GM18861 (cell line): Measurements from ENCODE around the gene ANKZF1.
"Not testable (repeated sequence)": the region's sequence is repeated elsewhere in the genome, so short reads cannot be mapped to it uniquely, and the experiment has no call there.

Experiments used
- ATAC-seq: cut with Tn5 transposase; IDR thresholded peaks from one replicate; pipeline ENCODE4 v1.9.1; 2021; ENCODE audit not compliant: unreplicated experiment

The ANKZF1 gene

GRCh38 chr2:219253753-219254589 lies 24.4 kb downstream of the ANKZF1 start, which contains the start of gene TUBA4A:
TUBA4A (minus strand) TSS chr2:219253918; CDS start chr2:219253858, 60 bp downstream.
- ATAC-seq: peak; percentile 30

DNA sequence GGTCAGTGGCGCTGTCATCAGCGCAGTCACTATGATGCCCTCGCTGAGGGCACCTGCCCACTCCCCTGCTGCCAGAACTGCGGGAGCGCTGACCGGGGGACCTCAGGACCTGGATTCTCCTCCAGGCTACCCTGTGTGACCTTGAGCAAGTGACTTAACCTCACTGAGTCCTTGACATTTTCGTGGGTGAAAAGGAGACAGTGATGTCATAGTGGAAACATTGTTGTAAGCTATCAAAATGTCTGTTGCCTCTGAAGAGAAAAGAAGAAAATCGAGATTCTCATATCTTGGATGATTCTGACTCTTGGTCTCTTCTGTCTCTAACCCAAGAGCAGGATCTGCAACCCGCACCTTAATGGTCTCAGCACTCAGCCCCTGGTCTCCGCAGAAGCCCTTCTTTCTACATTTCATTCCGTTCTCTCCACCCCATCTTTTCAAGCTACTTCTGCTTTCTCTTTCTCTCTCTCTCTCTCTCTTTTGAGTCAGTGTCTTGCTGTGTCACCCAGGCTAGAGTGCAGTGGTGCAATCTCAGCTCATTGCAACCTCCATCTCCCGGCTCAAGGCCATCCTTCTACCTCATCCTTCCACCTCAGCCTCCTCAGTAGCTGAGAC lies 25.1 kb downstream of the ANKZF1 start:
- peak; percentile 15 for ATAC-seq

GRCh38 chr2:219258942-219259341 lies 29.3 kb downstream of the ANKZF1 start:
- ATAC-seq: not testable (repeated sequence)

GRCh38 chr2:219261024-219261855 lies 31.6 kb downstream of the ANKZF1 start:
- no peak for ATAC-seq

DNA sequence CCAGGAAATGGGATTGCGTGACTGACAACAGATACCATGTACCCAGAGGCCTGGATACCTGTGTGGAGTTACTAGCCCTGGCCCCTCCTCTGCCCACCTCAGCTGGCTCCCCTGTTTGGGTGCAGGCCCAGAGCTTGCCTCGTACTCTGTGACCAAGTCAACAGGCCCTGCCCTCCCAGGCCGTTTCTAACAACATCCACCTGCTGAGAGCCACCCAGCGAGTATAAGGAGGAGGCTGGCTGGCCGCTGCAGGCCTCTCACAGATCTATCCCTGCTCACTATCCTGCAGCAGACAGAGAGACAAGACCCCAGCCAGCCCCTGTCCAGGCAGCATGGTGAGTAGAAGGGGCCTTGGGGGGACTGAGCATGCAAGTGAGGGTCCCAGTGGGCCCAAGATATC lies 36.6 kb downstream of the ANKZF1 start:
- ATAC-seq: no peak

DNA sequence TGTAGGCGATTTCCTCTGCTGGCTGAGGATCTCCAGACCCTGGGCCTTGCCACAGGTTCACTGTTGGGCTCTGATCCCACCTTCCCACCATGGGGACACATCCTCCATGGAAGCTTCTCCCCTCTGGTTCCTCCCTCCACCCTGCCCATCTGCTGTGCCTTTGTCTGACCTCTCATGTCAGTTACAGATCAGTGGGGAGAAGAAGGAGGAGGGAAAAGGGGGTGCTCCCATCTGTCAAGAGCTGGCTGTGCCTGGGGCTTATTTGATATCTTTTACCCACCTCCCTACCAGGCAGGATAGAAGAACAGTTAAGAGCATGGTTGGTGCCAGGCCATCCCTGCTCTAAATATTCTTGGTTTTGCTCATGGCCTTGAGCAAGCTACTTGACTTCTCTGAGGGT lies 37.3 kb downstream of the ANKZF1 start:
- no peak for ATAC-seq

DNA sequence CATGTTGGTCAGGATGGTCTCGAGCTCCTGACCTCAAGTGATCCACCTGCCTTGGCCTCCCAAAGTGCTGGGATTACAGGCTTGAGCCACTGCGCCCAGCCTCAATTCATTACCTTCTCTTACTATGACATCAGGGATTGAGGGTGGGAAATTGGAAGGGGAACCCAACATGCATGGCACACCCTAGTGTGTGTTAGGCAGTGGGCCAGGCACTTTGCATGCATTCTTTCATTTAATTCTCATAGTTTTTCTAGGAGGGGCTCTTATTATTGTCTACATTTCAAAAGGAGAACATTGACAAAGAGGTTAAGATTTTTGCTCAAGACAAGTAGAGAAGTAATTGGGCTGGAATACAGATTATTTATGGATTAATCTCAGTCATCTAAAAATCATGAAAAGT lies 38.7 kb downstream of the ANKZF1 start:
- ATAC-seq: no peak

GRCh38 chr2:219269362-219270054 lies 39.9 kb downstream of the ANKZF1 start:
- no peak for ATAC-seq

DNA sequence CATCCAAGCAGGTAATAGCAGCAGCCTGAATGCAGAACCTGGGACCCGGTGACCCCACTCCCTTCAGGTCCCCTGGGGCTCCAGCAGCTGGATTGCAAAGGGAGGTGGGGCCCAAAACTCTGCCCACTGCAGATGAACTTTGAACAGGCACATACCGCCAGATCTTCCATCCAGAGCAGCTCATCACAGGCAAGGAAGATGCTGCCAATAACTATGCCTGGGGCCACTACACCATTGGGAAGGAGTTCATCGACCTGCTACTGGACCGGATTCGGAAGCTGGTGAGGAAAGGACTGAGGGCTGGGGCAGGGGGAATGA lies 40.4 kb downstream of the ANKZF1 start:
- ATAC-seq: no peak

- ATAC-seq: no peak
Measured at GRCh38 chr2:219271021-219271420, 41.4 kb downstream of the ANKZF1 start.

DNA sequence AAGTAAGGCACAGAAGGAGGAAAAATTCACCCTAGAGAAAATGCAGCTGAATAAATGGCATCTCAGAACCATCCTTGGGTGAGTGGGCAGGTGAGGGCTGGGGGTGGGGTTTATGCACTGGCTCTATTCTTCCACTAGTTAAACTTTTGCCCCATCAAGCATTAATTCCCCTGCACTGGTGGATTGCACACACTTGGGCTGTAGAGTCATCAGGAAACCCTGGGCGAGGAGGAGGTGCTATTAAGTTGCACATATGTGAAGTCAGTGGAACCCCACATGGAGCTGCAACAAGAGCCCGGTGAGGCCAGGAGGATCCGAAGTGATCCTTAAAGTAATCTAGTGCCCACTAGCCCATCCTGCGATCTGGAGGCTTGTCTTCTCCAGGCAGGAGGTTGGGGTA lies 42.8 kb downstream of the ANKZF1 start:
- no peak for ATAC-seq

DNA sequence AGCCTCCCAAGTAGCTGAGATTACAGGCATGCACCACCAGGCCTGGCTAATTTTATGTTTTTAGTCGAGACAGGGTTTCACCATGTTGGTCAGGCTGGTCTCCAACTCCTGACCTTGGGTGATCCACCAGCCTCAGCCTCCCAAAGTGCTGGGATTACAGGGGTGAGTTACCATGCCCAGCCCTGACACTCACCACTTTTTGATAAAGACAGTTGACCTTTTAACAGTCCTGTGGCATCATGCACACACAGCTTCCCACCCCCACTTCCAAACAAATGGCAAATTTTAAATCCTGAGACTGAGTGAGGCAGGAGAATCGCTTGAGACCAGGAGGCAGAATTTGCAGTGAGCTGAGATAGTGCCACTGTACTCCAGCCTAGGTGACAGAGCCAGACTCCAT lies 43.4 kb downstream of the ANKZF1 start:
- no peak for ATAC-seq

DNA sequence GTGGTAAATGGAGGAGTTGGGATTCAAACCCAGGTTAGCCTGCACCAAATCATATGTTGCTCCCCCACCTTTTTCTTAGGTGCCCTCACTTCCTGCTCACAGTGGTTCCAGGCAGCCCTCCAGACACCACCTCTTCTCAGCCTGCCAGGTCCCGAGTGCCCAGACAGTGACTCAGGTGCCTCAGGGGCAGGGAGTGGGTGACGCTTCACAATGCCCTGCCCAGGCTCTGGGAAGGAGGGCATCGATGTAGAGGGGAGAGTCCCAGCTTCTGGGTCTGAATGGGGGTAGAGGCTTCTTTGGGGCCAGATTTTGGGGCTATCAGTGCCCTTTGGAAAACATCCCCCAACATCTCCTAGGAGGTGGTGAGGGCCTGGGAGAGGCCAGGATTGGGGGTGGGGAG lies 44.3 kb downstream of the ANKZF1 start:
- no peak for ATAC-seq

GRCh38 chr2:219274361-219274921 lies 44.8 kb downstream of the ANKZF1 start:
- ATAC-seq: no peak

GRCh38 chr2:219277703-219278654 lies 48.4 kb downstream of the ANKZF1 start:
- peak; percentile 23 for ATAC-seq

DNA sequence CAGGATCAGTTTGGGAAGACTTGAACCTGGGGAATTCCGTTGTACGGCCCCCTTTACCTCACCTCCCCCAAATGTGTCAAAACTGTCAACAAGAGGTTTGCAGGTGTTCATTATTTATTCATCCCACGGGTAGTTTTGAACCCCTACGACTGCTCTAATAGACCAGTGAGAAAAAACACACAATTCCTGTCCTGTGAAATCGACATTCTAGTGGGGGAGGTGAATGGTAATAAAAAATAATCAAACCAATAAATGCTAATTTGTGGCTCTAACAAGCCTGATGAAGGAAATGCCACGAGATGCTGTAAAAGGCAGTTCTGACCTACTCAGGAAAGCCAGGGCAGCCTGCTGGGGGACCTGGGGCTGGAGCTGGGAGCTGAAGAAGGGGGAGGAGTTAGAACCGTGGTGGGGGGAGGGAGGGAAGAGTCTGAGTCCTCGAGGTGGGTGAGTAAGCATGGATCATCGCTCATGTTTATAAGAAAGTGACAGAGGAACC lies 49.1 kb downstream of the ANKZF1 start:
- peak; percentile 1 for ATAC-seq

DNA sequence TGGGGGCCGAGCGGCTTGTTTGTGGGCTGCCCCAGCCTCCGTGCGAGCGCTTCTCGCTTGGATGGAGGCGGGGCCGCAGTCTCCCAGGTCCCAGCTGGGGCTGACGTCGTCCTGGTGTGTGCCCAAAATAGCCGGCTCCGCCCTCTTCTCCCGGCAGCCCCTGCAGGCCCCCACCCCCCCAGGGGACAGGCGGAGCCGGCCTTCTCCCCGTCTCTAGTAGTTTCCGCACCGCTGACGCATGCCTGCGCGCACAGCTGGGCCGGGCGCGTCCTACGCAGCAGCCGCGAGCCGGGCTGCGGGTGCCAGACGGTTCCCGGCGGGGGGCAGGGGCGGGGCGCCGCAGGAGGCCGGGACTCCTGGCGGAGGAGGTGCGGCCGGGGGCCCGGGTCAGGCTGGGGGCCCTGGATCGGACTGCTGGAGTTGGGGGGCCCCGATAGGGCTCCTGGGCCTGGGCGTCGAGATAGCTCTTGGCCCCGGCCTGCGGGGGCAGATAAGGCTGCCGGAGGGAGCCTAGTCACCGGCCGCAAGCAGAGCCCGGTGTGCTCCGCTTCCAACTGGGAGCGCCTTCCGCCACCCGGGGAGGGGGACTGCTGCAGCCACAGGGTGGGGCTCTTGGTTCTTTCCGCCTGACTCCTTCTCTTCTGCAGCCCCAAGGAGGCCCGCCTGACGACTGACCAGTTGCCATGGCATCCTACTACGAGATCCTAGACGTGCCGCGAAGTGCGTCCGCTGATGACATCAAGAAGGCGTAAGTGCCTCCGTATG lies 49.7 kb downstream of the ANKZF1 start, which contains the start of gene DNAJB2:
TSS of gene DNAJB2 (plus strand) at position 216 of the 765 bp plus-strand sequence. CDS start at position 684, 468 bp downstream.
- ATAC-seq: peak; percentile 75

DNA sequence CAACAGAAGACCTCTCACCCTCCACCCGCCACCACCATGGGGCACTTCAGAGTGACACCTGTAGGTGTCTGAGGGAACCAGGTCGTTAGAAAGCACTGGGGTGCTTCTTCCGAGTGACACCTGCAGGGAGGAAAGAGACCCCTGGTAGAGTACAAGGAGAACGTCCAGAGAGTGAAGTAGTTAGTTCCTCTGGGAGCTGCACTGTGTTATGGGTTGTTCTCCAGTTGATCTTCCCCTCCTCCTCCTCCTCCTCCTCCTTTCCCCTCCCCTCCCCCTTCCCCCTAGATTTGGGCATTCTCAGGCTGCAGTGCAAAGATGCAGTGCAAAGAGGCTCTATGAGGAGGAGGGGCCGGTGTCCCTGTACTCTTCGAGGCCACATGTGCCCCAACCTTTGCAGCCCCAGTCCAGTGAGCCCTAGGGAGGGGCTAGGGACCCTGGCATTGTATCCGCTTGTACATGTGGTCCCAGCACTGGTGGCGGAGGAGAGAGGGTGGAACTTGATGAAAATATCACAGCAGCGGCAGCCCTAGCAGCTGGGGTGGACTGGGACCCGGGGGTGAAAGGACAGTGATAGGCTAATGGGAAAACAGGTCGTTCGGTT lies 50.4 kb downstream of the ANKZF1 start:
- ATAC-seq: no peak
